Cortex of kidney (tissue), 1 donor: ENCODE results near the gene CYB5R2.

Source experiments
- DNase-seq: peaks from one replicate; lab custom pipeline; 2025; lab: John Stamatoyannopoulos, UW

CYB5R2 gene

GRCh38 chr11:7637447-7638157 is 35.7 kb downstream of the CYB5R2 start:
- no peak for DNase-seq

GRCh38 chr11:7636350-7636749 is 37.0 kb downstream of the CYB5R2 start:
- DNase-seq: no peak

- no peak for DNase-seq
These were observed 37.6 kb downstream of the CYB5R2 start for GRCh38 chr11:7635708-7636107.

- DNase-seq: no peak
These were observed 38.2 kb downstream of the CYB5R2 start for GRCh38 chr11:7635137-7635536.

GRCh38 chr11:7632211-7632610 is 41.1 kb downstream of the CYB5R2 start:
- no peak for DNase-seq

GRCh38 chr11:7630002-7630401 is 43.3 kb downstream of the CYB5R2 start:
- no peak for DNase-seq

GRCh38 chr11:7628660-7629059 is 44.6 kb downstream of the CYB5R2 start:
- no peak for DNase-seq

- DNase-seq: no peak
These were observed 50.6 kb downstream of the CYB5R2 start for GRCh38 chr11:7622721-7623120.

- no peak for DNase-seq
These were observed 51.7 kb downstream of the CYB5R2 start for GRCh38 chr11:7621554-7621953.

GRCh38 chr11:7621090-7621489 is 52.2 kb downstream of the CYB5R2 start:
- DNase-seq: no peak

- DNase-seq: no peak
These were observed 54.0 kb downstream of the CYB5R2 start for GRCh38 chr11:7619322-7619721.

- DNase-seq: no peak
These were observed 56.3 kb downstream of the CYB5R2 start for GRCh38 chr11:7617032-7617431.
